Stimulated activated naive B cell treated with anti-CD40 and anti-IgM and Interleukin-4, amounts not matched to agents 10 μg/mL and 1 μg/mL and 100 μg/mL, for 72 hours (primary cell): Measurements from ENCODE around the gene MPG.

Experiments used
- ATAC-seq, 2 donors: fragments of 150-1000 bp; cut with Tn5 transposase; replicated peaks; 2 replicates each; pipeline ENCODE4 v1.10.0; 2021; ENCODE audit warnings: moderate library complexity in 1 of 2
- DNase-seq: peaks from one replicate; pipeline ENCODE4 v3.0.0; 2021
- H3K27ac Mint-ChIP-seq: one replicate; pipeline ENCODE4 v1.8.0; 2022; ENCODE audit warnings: mild to moderate bottlenecking, mixed read lengths
- H3K27me3 Mint-ChIP-seq, 2 donors: one replicate each; pipeline ENCODE4 v1.8.0; 2022; ENCODE audit warnings: mixed read lengths in 2 of 2
- H3K36me3 Mint-ChIP-seq, 2 donors: one replicate each; pipeline ENCODE4 v1.8.0; 2022; ENCODE audit warnings: mixed read lengths in 2 of 2, mild to moderate bottlenecking in 1 of 2
- H3K4me1 Mint-ChIP-seq, 2 donors: one replicate each; pipeline ENCODE4 v1.8.0; 2022; ENCODE audit warnings: mixed read lengths in 2 of 2, mild to moderate bottlenecking in 1 of 2
- H3K4me3 Mint-ChIP-seq, 2 donors: one replicate each; pipeline ENCODE4 v1.8.0; 2022; ENCODE audit warnings: mild to moderate bottlenecking in 2 of 2, mixed read lengths in 2 of 2, moderate library complexity in 1 of 2
- H3K9me3 Mint-ChIP-seq, 2 donors: one replicate each; pipeline ENCODE4 v1.8.0; 2022; ENCODE audit warnings: mixed read lengths in 2 of 2, mild to moderate bottlenecking in 1 of 2

MPG gene

GRCh38 chr16:89391-90302 is 11.6 kb downstream of the MPG start:
- ATAC-seq (no peak), DNase-seq (no peak)
- H3K27ac Mint-ChIP-seq = peak overlapping the region; percentile 82
- peaks cover 17 to 31% of the 10 kb centered on the region in 2 donors for H3K4me1 Mint-ChIP-seq
- H3K36me3 Mint-ChIP-seq = peaks cover 43 to 45% of the 10 kb centered on the region in 2 donors
- H3K9me3 Mint-ChIP-seq = no peaks in the 10 kb centered on the region
- H3K27me3 Mint-ChIP-seq = no peaks in the 10 kb centered on the region
- no peak overlapping the region for H3K4me3 Mint-ChIP-seq

- DNase-seq (no peak), ATAC-seq (no peak)
- Mint-ChIP-seq H3K36me3 (peaks cover 37 to 40% of the 10 kb centered on the region in 2 donors), H3K4me3 (no peak overlapping the region), H3K27me3 (no peaks in the 10 kb centered on the region), H3K4me1 (peaks cover 3 to 13% of the 10 kb centered on the region in 2 donors), H3K27ac (no peak overlapping the region), H3K9me3 (no peaks in the 10 kb centered on the region)
Measured at GRCh38 chr16:91484-91883, 13.5 kb downstream of the MPG start.

GRCh38 chr16:92431-93339 is 14.7 kb downstream of the MPG start:
- ATAC-seq (no peak), DNase-seq (no peak)
- H3K9me3 Mint-ChIP-seq = no peaks in the 10 kb centered on the region
- no peaks in the 10 kb centered on the region for H3K27me3 Mint-ChIP-seq
- H3K36me3 Mint-ChIP-seq = peaks cover 32 to 38% of the 10 kb centered on the region in 2 donors
- peak overlapping the region; percentile 51 for H3K27ac Mint-ChIP-seq
- no peak overlapping the region for H3K4me3 Mint-ChIP-seq
- peaks cover 11 to 23% of the 10 kb centered on the region in 2 donors for H3K4me1 Mint-ChIP-seq

GRCh38 chr16:94918-95265 is 16.9 kb downstream of the MPG start:
- H3K27ac Mint-ChIP-seq = no peak overlapping the region
- H3K27me3 Mint-ChIP-seq = no peaks in the 10 kb centered on the region
- H3K9me3 Mint-ChIP-seq = no peaks in the 10 kb centered on the region
- no peak overlapping the region for H3K4me3 Mint-ChIP-seq
- H3K4me1 Mint-ChIP-seq = peaks cover 14 to 26% of the 10 kb centered on the region in 2 donors
- no peak for ATAC-seq
- peaks cover 39 to 45% of the 10 kb centered on the region in 2 donors for H3K36me3 Mint-ChIP-seq
- no peak for DNase-seq

- ATAC-seq = peak; percentile 95 to 96
- peaks cover 34 to 50% of the 10 kb centered on the region in 2 donors for H3K36me3 Mint-ChIP-seq
Measured at GRCh38 chr16:96935-97381, 18.9 kb downstream of the MPG start.

GRCh38 chr16:97822-98221 is 19.8 kb downstream of the MPG start:
- ATAC-seq (no peak), DNase-seq (no peak)
- Mint-ChIP-seq H3K4me1 (peaks cover 11 to 13% of the 10 kb centered on the region in 2 donors), H3K9me3 (no peaks in the 10 kb centered on the region), H3K36me3 (peaks cover 35 to 53% of the 10 kb centered on the region in 2 donors), H3K27ac (no peak overlapping the region), H3K27me3 (no peaks in the 10 kb centered on the region), H3K4me3 (no peak overlapping the region)

More at GRCh38 chr16:96935-97381, 18.9 kb downstream of the MPG start:
- Mint-ChIP-seq H3K4me3 (no peak overlapping the region), H3K9me3 (no peaks in the 10 kb centered on the region), H3K4me1 (peaks cover 11 to 18% of the 10 kb centered on the region in 2 donors), H3K27ac (no peak overlapping the region), H3K27me3 (no peaks in the 10 kb centered on the region)
- DNase-seq = peak; percentile 86

- no peak for ATAC-seq
- no peak overlapping the region for H3K27ac Mint-ChIP-seq
- no peak overlapping the region for H3K4me3 Mint-ChIP-seq
- no peak for DNase-seq
- H3K9me3 Mint-ChIP-seq = no peaks in the 10 kb centered on the region
- H3K27me3 Mint-ChIP-seq = no peaks in the 10 kb centered on the region
- peaks cover 11 to 13% of the 10 kb centered on the region in 2 donors for H3K4me1 Mint-ChIP-seq
- peaks cover 35 to 58% of the 10 kb centered on the region in 2 donors for H3K36me3 Mint-ChIP-seq
Measured at GRCh38 chr16:100989-101388, 23.0 kb downstream of the MPG start.

GRCh38 chr16:101586-101985 is 23.6 kb downstream of the MPG start:
- no peaks in the 10 kb centered on the region for H3K27me3 Mint-ChIP-seq
- H3K27ac Mint-ChIP-seq = no peak overlapping the region
- no peak for ATAC-seq
- peaks cover 36 to 59% of the 10 kb centered on the region in 2 donors for H3K36me3 Mint-ChIP-seq
- peaks cover 11 to 13% of the 10 kb centered on the region in 2 donors for H3K4me1 Mint-ChIP-seq
- no peaks in the 10 kb centered on the region for H3K9me3 Mint-ChIP-seq
- no peak for DNase-seq
- no peak overlapping the region for H3K4me3 Mint-ChIP-seq

- Mint-ChIP-seq H3K27ac (no peak overlapping the region), H3K4me3 (no peak overlapping the region), H3K27me3 (no peaks in the 10 kb centered on the region), H3K9me3 (no peaks in the 10 kb centered on the region), H3K4me1 (peaks cover 7 to 8% of the 10 kb centered on the region in 2 donors), H3K36me3 (peaks cover 39 to 60% of the 10 kb centered on the region in 2 donors)
- DNase-seq = no peak
- ATAC-seq = no peak
Measured at GRCh38 chr16:102060-102855, 24.2 kb downstream of the MPG start.

- DNase-seq = no peak
- peaks cover 29 to 57% of the 10 kb centered on the region in 2 donors for H3K36me3 Mint-ChIP-seq
- H3K27ac Mint-ChIP-seq = no peak overlapping the region
- no peak overlapping the region for H3K4me3 Mint-ChIP-seq
- ATAC-seq = no peak
- H3K9me3 Mint-ChIP-seq = no peaks in the 10 kb centered on the region
- no peaks in the 10 kb centered on the region for H3K4me1 Mint-ChIP-seq
- H3K27me3 Mint-ChIP-seq = no peaks in the 10 kb centered on the region
Measured at GRCh38 chr16:104355-104754, 26.3 kb downstream of the MPG start.

GRCh38 chr16:104928-105327 is 26.9 kb downstream of the MPG start:
- DNase-seq = no peak
- H3K27ac Mint-ChIP-seq = no peak overlapping the region
- no peak overlapping the region for H3K4me3 Mint-ChIP-seq
- no peaks in the 10 kb centered on the region for H3K27me3 Mint-ChIP-seq
- ATAC-seq = no peak
- no peaks in the 10 kb centered on the region for H3K9me3 Mint-ChIP-seq
- no peaks in the 10 kb centered on the region for H3K4me1 Mint-ChIP-seq
- H3K36me3 Mint-ChIP-seq = peaks cover 26 to 60% of the 10 kb centered on the region in 2 donors

GRCh38 chr16:105521-105920 is 27.5 kb downstream of the MPG start:
- ATAC-seq = no peak
- no peaks in the 10 kb centered on the region for H3K4me1 Mint-ChIP-seq
- no peak overlapping the region for H3K4me3 Mint-ChIP-seq
- DNase-seq = no peak
- H3K27me3 Mint-ChIP-seq = no peaks in the 10 kb centered on the region
- H3K36me3 Mint-ChIP-seq = peaks cover 25 to 57% of the 10 kb centered on the region in 2 donors
- H3K9me3 Mint-ChIP-seq = no peaks in the 10 kb centered on the region
- no peak overlapping the region for H3K27ac Mint-ChIP-seq

GRCh38 chr16:106623-107324 is 28.7 kb downstream of the MPG start:
- Mint-ChIP-seq H3K4me1 (no peaks in the 10 kb centered on the region), H3K36me3 (peaks cover 30 to 54% of the 10 kb centered on the region in 2 donors), H3K9me3 (no peaks in the 10 kb centered on the region), H3K27me3 (no peaks in the 10 kb centered on the region), H3K27ac (no peak overlapping the region), H3K4me3 (no peak overlapping the region)
- DNase-seq = peak; percentile 36
- ATAC-seq = peak; percentile 82 to 90
